Skeletal muscle cell (primary cell): ENCODE results near the gene DPP9.

Source experiments
- DNase-seq: peaks from one replicate; pipeline ENCODE4 v3.0.0-alpha.2; 2010; ENCODE audit warnings: low read depth
- H3K4me3 ChIP-seq: 2 replicates; pipeline ENCODE4 v1.5.1; 2011; ENCODE audit warnings: low read depth, mild to moderate bottlenecking, control low read depth, low read length, moderate library complexity

DPP9 gene

GRCh38 chr19:4713384-4713951 is 10.2 kb downstream of the DPP9 start:
- no peak overlapping the region for H3K4me3 ChIP-seq
- DNase-seq, result peak; percentile 76

GRCh38 chr19:4712771-4713170 is 10.9 kb downstream of the DPP9 start:
- DNase-seq, result no peak
- H3K4me3 ChIP-seq, result no peak overlapping the region

- no peak for DNase-seq
- H3K4me3 ChIP-seq, result no peak overlapping the region
Measured at GRCh38 chr19:4711211-4711610, 12.4 kb downstream of the DPP9 start.

- no peak for DNase-seq
- no peak overlapping the region for H3K4me3 ChIP-seq
Measured at GRCh38 chr19:4710281-4710600, 13.4 kb downstream of the DPP9 start.

- DNase-seq, result no peak
- H3K4me3 ChIP-seq, result no peak overlapping the region
Measured at GRCh38 chr19:4709440-4710280, 14.0 kb downstream of the DPP9 start.

- no peak for DNase-seq
- no peak overlapping the region for H3K4me3 ChIP-seq
Measured at GRCh38 chr19:4707956-4708650, 15.5 kb downstream of the DPP9 start.

GRCh38 chr19:4707322-4707721 is 16.3 kb downstream of the DPP9 start:
- no peak for DNase-seq
- no peak overlapping the region for H3K4me3 ChIP-seq

GRCh38 chr19:4705413-4706131 is 18.1 kb downstream of the DPP9 start:
- DNase-seq, result no peak
- H3K4me3 ChIP-seq, result no peak overlapping the region

GRCh38 chr19:4704317-4704673 is 19.3 kb downstream of the DPP9 start:
- DNase-seq, result no peak
- no peak overlapping the region for H3K4me3 ChIP-seq

GRCh38 chr19:4703671-4704316 is 19.8 kb downstream of the DPP9 start:
- DNase-seq, result no peak
- no peak overlapping the region for H3K4me3 ChIP-seq

GRCh38 chr19:4702764-4703163 is 20.9 kb downstream of the DPP9 start:
- no peak for DNase-seq

GRCh38 chr19:4701557-4701956 is 22.1 kb downstream of the DPP9 start:
- no peak overlapping the region for H3K4me3 ChIP-seq
- no peak for DNase-seq

More at GRCh38 chr19:4702764-4703163, 20.9 kb downstream of the DPP9 start:
- H3K4me3 ChIP-seq, result no peak overlapping the region

- no peak for DNase-seq
- H3K4me3 ChIP-seq, result no peak overlapping the region
Measured at GRCh38 chr19:4700693-4700970, 23.0 kb downstream of the DPP9 start.

- DNase-seq, result no peak
- no peak overlapping the region for H3K4me3 ChIP-seq
Measured at GRCh38 chr19:4699826-4700692, 23.6 kb downstream of the DPP9 start.

GRCh38 chr19:4697304-4697703 is 26.3 kb downstream of the DPP9 start:
- no peak for DNase-seq
- no peak overlapping the region for H3K4me3 ChIP-seq

- no peak overlapping the region for H3K4me3 ChIP-seq
- DNase-seq, result no peak
Measured at GRCh38 chr19:4695224-4695731, 28.4 kb downstream of the DPP9 start.

GRCh38 chr19:4694211-4694987 is 29.2 kb downstream of the DPP9 start:
- no peak overlapping the region for H3K4me3 ChIP-seq
- DNase-seq, result peak; percentile 87

GRCh38 chr19:4693471-4694121 is 30.0 kb downstream of the DPP9 start:
- DNase-seq, result no peak
- no peak overlapping the region for H3K4me3 ChIP-seq
